Vagina (tissue), 2 donors: Measurements from ENCODE around the gene PDYN.

Experiments used
- CTCF ChIP-seq, 3 experiments: fragments of 450-650 bp in 2 of 3; fragments of 200-600 bp in 1 of 3; sonication (generic) in 1 of 3; IDR thresholded peaks; one replicate each; pipeline ENCODE4 v1.5.1; 2017 to 2019; ENCODE audit warnings: antibody characterized with exemption in 3 of 3, mild to moderate bottlenecking in 2 of 3, moderate library complexity in 2 of 3
- POLR2A ChIP-seq, 2 donors: fragments of 450-650 bp; IDR thresholded peaks; one replicate each; pipeline ENCODE4 v1.6.1; 2017; ENCODE audit warnings: antibody characterized with exemption in 2 of 2, mild to moderate bottlenecking in 2 of 2, moderate library complexity in 2 of 2
- POLR2AphosphoS5 ChIP-seq, 2 donors: sonication (generic); formaldehyde crosslinking; IDR thresholded peaks; one replicate each; pipeline ENCODE4 v1.9.0; 2017; ENCODE audit warnings: antibody characterized with exemption in 2 of 2, mild to moderate bottlenecking in 2 of 2, low read depth in 1 of 2; ENCODE audit not compliant: insufficient read depth in 1 of 2

GRCh38 chr20:1982686-1983085 lies 11.2 kb downstream of the PDYN start:
- TF ChIP-seq CTCF (IDR thresholded peaks at IDR 0.05) (no peak), POLR2AphosphoS5 (IDR thresholded peaks at IDR 0.05; ENCODE audit: insufficient read depth in 1 of 2, low read depth in 1 of 2) (no peak), POLR2A (IDR thresholded peaks at IDR 0.05) (no peak)
